HEK293T (cell line): ENCODE data around the gene PKD2L2.

ENCODE experiments used
- CTBP1 ChIP-seq: fragments of 450-650 bp; IDR thresholded peaks from 2 replicates; pipeline ENCODE4 v1.6.1; 2016; ENCODE audit warnings: borderline replicate concordance
- ELF4 ChIP-seq: fragments of 450-650 bp; IDR thresholded peaks from 2 replicates; pipeline ENCODE4 v1.6.1; 2017; ENCODE audit warnings: antibody characterized with exemption
- FOXM1 ChIP-seq: fragments of 450-650 bp; IDR thresholded peaks from 2 replicates; pipeline ENCODE4 v1.6.1; 2017; ENCODE audit warnings: mild to moderate bottlenecking, borderline replicate concordance
- LEF1 ChIP-seq: fragments of 450-650 bp; IDR thresholded peaks from 2 replicates; pipeline ENCODE4 v1.6.1; 2017; ENCODE audit warnings: mild to moderate bottlenecking, borderline replicate concordance
- SP1 ChIP-seq: fragments of 450-650 bp; IDR thresholded peaks from 2 replicates; pipeline ENCODE4 v1.6.1; 2017
- SUZ12 ChIP-seq: fragments of 450-650 bp; IDR thresholded peaks from 2 replicates; pipeline ENCODE4 v1.6.1; 2016; ENCODE audit warnings: mild to moderate bottlenecking
- TARDBP ChIP-seq: fragments of 450-650 bp; IDR thresholded peaks from 2 replicates; pipeline ENCODE4 v1.6.1; 2016

GRCh38 chr5:137876101-137876500 is 13.2 kb upstream of the PKD2L2 start:
- TF ChIP-seq CTBP1 (no peak), SP1 (no peak), FOXM1 (no peak), SUZ12 (no peak), TARDBP (no peak), LEF1 (no peak), ELF4 (no peak)
